Ammon's horn (tissue), 1 donor: ENCODE data around the gene KRTAP9-2.
"Not testable (repeated sequence)": the region's sequence is repeated elsewhere in the genome, so short reads cannot be mapped to it uniquely, and the experiment has no call there.

Source experiments
- DNase-seq: peaks from one replicate; pipeline ENCODE4 v3.0.0-alpha.2; 2016; ENCODE audit warnings: low spot score

Gene KRTAP9-2

DNA sequence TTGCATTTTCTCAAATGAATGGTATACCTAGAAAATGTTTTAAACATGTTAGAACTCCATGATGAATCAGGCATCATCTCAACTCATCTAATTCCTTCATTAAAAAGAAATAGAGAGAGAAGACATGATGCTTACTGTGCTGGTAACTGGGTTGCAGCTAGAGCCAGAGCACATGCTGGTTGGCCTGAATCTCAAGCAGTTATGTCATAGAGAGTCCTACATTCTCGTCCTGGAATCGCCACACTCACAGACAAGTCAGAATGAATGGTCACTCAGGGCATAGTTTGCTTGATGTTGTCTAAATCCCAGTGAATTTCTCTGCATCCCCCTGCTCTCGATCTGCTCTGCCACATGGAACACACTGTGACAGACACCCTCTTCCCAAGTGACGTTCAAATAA, 10.7 kb downstream of the KRTAP9-2 start:
- DNase-seq = not testable (repeated sequence)

DNA sequence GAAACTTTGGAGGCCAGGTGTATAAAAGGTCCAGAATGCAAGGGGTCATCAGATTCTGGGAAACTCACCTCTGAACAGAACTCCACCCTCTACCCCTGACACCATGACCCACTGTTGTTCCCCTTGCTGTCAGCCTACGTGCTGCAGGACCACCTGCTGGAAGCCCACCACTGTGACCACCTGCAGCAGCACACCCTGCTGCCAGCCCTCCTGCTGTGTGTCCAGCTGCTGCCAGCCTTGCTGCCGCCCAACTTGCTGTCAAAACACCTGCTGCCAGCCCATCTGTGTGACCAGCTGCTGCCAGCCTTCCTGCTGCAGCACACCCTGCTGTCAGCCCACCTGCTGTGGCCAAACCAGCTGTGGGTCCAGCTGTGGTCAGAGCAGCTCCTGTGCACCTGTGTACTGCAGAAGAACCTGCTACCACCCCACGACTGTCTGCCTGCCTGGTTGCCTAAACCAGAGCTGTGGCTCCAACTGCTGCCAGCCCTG, 11.5 kb downstream of the KRTAP9-2 start, which contains the start of gene KRTAP9-8:
Gene KRTAP9-8 (plus strand): TSS at position 51 of the 489 bp plus-strand sequence. CDS start 53 bp downstream, at position 104.
- DNase-seq = not testable (repeated sequence)

DNA sequence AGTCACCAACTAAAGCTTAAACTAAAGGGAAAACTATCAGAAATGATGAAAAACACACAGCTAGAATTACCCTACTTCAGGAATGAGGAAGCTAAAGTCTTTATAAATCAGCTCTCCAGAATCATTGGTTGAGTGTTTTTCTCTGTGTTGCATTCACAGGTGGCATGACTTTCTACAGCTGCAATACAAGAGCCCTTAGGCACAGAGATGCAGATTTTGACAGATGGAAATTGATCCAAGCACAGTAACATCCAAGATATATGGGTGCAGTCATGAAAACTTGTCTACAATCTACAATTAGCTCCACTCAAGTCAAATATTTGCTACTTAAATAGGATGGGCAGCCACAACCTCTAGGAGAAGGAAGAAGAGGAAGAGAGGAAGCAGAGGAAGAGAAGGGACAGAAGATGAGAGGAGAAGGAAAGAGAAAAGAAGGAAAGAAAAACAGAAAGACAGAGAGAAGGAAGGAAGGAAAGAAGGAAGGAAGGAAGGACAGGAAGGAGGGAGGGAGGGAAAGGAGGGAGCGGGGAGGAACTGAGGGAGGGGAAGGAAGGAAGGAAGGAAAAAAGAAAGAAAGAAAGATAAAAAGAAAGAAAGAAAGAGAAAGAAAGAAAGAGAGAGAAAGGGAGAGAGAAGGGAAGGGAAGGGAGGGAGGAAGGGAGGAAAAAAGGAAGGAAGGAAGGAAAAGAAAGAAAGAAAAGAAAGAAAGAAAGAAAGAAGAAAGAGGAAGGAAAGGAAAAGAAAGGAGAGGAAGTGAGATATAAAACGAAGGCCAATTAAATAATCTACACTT, 20.7 kb downstream of the KRTAP9-2 start:
- not testable (repeated sequence) for DNase-seq

DNA sequence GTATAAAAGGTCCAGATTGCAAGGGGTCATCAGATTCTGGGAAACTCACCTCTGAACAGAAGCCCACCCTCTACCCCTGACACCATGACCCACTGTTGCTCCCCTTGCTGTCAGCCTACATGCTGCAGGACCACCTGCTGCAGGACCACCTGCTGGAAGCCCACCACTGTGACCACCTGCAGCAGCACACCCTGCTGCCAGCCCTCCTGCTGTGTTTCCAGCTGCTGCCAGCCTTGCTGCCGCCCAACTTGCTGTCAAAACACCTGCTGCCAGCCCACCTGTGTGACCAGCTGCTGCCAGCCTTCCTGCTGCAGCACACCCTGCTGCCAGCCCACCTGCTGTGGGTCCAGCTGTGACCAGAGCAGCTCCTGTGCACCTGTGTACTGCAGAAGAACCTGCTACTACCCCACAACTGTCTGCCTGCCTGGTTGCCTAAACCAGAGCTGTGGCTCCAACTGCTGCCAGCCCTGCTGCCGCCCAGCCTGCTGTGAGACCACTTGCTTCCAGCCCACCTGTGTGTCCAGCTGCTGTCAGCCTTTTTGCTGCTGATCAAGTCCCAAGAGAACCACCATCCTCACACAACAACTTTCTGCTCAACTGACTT, 23.3 kb downstream of the KRTAP9-2 start, which contains the start of gene KRTAP9-4:
Gene KRTAP9-4 (plus strand): TSS at position 51 of the 604 bp plus-strand sequence. CDS start 34 bp downstream, at position 85.
- DNase-seq = not testable (repeated sequence)

DNA sequence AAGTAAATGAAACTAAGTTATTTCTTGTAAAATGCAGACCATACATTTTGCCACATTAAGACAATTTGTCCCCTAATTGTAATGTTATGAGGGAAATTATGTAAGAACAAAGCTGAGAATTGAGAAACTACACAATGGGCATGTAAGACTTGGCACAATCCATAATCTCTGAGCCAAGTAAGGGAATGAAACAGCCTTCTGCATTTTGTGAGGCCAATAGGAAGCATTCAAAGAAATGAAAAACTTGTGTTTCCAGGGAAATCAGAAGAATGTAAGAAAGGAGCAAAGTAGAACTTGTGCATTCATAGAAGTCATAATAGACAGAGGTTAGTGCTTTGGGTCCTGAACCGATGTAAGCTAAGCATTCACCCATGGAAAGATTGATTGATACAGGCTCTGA, 24.8 kb downstream of the KRTAP9-2 start:
- DNase-seq = no peak

DNA sequence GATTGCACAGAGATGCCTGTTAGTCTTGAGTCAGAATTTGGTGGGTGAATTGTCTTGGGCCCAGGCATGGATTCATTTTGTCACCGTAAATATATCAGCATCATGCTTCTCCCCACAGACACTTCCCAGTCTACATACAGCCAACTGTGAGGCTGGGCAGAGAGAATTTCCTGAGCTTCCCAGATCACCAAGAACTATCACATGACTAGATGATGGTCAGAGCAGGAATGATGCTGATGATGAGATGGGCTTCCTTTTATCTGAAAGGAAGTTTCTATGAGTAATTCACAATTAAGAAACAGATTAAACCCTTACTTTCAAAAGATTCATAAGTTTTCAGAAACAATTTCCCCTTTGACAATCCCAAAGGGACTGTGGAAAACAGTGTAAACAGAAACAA, 28.4 kb downstream of the KRTAP9-2 start:
- no peak for DNase-seq

DNA sequence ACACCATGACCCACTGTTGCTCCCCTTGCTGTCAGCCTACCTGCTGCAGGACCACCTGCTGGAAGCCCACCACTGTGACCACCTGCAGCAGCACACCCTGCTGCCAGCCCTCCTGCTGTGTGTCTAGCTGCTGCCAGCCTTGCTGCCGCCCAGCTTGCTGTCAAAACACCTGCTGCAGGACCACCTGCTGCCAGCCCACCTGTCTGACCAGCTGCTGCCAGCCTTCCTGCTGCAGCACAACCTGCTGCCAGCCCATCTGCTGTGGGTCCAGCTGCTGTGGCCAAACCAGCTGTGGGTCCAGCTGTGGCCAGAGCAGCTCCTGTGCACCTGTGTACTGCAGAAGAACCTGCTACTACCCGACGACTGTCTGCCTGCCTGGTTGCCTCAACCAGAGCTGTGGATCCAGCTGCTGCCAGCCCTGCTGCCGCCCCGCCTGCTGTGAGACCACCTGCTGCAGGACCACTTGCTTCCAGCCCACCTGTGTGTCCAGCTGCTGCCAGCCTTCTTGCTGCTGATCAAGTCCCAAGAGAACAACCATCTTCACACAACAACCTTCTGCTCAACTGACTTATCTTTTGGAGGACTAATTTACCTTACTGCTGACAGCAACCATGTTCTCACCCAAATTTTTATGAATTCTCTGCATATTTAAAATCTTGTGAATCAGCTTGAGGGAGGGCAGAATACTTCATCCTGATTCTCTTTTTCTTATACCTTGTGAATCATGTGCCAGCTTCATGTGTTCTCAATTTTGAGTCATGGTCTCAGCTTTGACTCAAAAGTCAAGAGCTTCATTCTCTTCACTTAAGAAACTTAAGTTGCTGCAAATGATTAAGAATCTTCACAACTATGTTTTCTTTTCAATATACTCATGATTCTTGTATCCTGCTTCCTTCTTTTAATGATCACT, 29.2 kb downstream of the KRTAP9-2 start, which contains the start of gene KRTAP9-9:
Gene KRTAP9-9 (plus strand): TSS at position 4 of the 910 bp plus-strand sequence.
- not testable (repeated sequence) for DNase-seq

DNA sequence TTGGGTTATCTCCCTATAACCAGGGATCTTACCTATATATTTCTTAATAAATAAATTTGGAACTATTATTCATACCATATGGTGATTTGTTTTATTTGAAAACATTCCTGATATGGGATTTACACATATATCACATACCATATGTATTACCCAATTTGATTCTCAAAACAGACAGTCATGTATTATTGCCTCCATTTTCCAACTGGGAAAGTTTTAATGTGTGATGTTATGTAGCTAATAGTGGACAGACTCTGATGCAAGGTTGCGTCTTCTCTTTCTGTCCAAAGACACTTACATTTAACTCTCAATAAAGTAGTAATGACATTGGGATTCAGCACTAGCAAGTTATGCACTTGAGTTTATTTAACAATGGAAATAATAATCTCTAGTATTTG, 29.8 kb downstream of the KRTAP9-2 start:
- DNase-seq = no peak

DNA sequence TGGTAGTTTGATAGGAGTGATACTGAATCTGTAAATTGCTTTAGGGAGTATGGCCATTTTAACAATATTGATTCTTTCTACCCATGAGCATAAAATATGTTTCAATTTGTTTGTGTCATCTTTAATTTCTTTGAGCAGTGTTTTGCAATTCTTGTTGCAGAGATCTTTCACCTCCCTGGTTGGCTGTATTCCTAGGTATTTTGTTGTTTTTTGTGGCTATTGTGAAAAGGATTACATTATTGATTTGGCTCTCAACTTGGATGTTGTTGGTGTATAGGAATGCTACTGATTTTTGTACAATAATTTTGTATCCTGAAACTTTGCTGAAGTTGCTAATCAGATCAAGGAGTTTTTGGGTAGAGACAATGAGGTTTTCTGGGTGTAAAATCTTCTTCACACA, 32.0 kb downstream of the KRTAP9-2 start:
- no peak for DNase-seq

DNA sequence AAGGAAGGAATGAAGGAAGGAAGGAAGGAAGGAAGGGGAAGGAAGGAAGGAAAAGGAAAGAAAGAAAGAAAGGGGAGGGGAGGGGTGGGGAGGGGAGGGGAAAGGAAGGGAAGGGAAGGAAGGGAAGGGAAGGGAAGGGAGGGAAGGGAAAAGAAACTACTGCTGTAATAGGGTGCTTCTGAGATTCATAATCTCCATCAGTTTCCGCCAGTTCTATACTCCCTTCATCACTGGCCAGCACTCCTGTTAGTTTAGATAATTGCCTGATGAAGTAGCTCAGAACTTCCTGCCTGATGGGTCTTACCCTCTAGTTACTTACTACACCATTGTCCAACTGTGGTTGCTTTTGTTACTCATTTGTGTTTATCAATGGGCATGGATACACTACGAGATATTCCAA, 36.8 kb downstream of the KRTAP9-2 start:
- DNase-seq = no peak

DNA sequence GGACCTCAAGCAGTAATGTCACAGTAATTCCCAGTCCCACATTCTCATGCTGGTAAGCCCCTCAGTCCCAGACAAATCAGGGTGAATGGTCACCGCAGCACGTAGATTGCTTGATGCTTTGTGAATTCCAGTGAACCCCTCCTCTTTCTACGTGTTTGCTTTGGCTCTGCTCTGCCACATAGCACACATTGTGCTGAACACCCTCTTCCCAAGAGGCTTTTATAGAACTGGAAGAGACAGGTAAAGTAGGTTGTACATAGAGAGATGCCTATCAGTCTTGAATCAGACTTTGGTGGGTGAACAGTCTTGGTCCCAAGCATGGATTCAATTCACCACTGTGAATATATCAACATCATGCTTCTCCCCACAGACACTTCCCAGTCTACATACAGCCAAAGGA, 38.2 kb downstream of the KRTAP9-2 start:
- DNase-seq = no peak

DNA sequence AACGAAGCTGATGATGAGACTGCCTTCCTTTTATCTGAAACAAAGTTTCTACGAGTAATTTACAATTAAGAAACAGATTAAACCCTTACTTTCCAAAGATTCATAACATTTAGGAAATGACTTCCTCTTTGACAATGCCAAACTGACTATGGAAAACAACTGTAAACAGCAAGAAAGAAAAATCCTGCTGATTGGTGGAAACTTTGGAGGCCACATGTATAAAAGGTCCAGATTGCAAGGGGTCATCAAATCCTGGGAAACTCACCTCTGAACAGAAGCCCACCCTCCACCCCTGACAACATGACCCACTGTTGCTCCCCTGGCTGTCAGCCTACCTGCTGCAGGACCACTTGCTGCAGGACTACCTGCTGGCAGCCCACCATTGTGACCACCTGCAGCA, 38.6 kb downstream of the KRTAP9-2 start, which contains the start of gene KRTAP9-6:
Gene KRTAP9-6 (plus strand): TSS at position 301 of the 400 bp plus-strand sequence. CDS start 0 bp downstream, at position 301.
- no peak for DNase-seq

DNA sequence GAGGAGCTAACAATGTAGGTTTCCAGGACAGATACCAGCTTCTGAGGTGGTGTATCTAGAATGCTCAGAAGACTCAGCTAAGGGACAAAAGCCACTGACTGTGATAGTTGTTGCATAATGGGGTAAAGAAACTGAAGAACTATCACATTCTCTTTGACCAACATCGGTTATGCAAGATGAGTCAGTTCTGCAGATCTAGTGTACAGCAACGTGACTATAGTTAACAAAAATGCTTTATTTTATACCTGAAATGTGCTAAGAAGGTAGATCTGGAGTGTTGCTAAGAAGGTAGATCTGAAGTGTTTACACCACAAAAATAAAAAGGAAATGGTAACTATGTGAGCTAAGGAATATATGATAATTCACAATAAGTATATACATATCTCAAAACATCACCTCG, 41.3 kb downstream of the KRTAP9-2 start:
- no peak for DNase-seq

DNA sequence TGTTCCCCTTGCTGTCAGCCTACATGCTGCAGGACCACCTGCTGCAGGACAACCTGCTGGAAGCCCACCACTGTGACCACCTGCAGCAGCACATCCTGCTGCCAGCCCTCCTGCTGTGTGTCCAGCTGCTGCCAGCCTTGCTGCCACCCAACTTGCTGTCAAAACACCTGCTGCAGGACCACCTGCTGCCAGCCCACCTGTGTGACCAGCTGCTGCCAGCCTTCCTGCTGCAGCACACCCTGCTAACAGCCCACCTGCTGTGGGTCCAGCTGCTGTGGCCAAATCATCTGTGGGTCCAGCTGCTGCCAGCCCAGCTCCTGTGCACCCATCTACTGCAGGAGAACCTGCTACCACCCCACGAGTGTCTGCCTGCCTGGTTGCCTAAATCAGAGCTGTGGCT, 44.9 kb downstream of the KRTAP9-2 start:
- DNase-seq = not testable (repeated sequence)

DNA sequence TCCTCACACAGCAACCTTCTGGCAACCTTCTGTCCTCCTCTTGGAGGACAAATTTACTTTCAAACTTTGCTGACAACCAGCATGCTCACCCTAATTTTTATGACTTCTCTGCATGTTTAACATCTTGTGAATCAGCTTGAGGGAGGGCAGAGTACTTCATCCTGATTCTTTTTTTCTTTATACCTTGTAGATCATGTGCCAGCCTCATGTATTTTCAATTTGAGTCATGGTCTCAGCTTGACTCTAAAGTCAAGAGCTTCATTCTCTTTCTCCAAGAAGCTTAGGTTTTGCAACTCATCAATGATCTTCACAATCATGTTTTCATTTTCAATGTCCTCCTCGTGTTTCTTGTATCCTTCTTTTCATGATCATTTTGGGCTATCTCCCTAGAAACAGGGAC, 45.4 kb downstream of the KRTAP9-2 start:
- DNase-seq = no peak

DNA sequence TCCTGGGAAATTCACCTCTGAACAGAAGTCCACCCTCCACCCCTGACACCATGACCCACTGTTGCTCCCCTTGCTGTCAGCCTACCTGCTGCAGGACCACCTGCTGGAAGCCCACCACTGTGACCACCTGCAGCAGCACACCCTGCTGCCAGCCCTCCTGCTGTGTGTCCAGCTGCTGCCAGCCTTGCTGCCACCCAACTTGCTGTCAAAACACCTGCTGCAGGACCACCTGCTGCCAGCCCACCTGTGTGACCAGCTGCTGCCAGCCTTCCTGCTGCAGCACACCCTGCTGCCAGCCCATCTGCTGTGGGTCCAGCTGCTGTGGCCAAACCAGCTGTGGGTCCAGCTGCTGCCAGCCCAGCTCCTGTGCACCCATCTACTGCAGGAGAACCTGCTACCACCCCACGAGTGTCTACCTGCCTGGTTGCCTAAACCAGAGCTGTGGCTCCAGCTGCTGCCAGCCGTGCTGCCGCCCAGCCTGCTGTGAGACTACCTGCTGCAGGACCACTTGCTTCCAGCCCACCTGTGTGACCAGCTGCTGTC, 49.3 kb downstream of the KRTAP9-2 start, which contains the start of gene KRTAP9-7:
Gene KRTAP9-7 (plus strand): TSS at position 51 of the 543 bp plus-strand sequence. CDS start 0 bp downstream, at position 51.
- peak; percentile 0 for DNase-seq
